ENCODE data around the gene FKBP4.

Gene FKBP4

DNA sequence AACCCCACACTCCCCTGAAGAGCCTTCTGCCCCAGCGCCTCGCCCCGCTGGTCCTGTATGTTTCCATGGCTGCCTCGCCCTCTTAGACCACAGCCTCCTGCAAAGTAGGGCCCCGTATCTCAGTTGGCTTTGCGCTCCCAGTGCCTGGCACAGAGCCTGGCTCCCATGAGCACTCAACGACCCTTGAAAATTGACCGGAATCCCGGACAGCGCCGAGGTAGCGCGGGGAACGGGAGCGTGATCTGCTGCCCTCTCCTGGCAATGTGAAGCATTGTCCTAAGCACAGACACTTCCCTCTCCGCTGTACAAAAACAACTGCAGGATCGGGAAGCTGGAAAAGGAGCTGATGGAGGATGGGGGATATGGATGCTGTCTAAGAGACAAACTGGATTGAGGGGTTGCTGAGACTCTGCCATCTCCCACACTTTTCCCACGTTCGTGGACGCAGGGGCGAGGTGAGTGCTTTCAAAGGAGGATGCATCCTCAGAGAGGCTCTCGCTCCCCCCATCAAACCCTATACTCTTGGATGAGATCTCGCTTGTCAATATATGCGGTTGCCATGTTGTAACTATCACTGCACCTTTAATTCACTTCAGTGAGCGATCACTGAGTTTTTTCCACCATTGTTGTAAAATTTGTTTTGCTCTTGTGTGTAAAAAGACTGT, 10.7 kb upstream of the FKBP4 start:
- H3K4me3 ChIP-seq (ENCODE audit: low read length): no peak overlapping the region
- no peaks in the 10 kb centered on the region for H3K9me3 ChIP-seq (ENCODE audit: insufficient read depth, low read depth, low read length)
- 23% methylated on average over 24 of the region's 25 CpGs for WGBS
- peaks cover 23% of the 10 kb centered on the region for H3K27me3 ChIP-seq (ENCODE audit: insufficient read depth, low read length)
- H3K9ac ChIP-seq (ENCODE audit: low read depth, low read length): no peak overlapping the region
- H3K4me1 ChIP-seq (ENCODE audit: insufficient read depth, low read length): peaks cover 7% of the 10 kb centered on the region
- no peaks in the 10 kb centered on the region for H3K36me3 ChIP-seq (ENCODE audit: insufficient read depth, low read length)
- no peak overlapping the region for H3K27ac ChIP-seq (ENCODE audit: low read depth, low read length)

GRCh38 chr12:2785017-2785416, 9.8 kb upstream of the FKBP4 start:
- no peak overlapping the region for H3K9ac ChIP-seq (ENCODE audit: low read depth, low read length)
- H3K4me3 ChIP-seq (ENCODE audit: low read length): no peak overlapping the region
- no peaks in the 10 kb centered on the region for H3K9me3 ChIP-seq (ENCODE audit: insufficient read depth, low read depth, low read length)
- peaks cover 26% of the 10 kb centered on the region for H3K27me3 ChIP-seq (ENCODE audit: insufficient read depth, low read length)
- H3K4me1 ChIP-seq (ENCODE audit: insufficient read depth, low read length): no peaks in the 10 kb centered on the region
- WGBS: 72% methylated on average over 5 of the region's 5 CpGs
- H3K36me3 ChIP-seq (ENCODE audit: insufficient read depth, low read length): no peaks in the 10 kb centered on the region
- no peak overlapping the region for H3K27ac ChIP-seq (ENCODE audit: low read depth, low read length)

- Histone ChIP-seq H3K27me3 (ENCODE audit: insufficient read depth, low read length) (peaks cover 16% of the 10 kb centered on the region), H3K36me3 (ENCODE audit: insufficient read depth, low read length) (no peaks in the 10 kb centered on the region), H3K9me3 (ENCODE audit: insufficient read depth, low read depth, low read length) (no peaks in the 10 kb centered on the region), H3K4me3 (ENCODE audit: low read length) (no peak overlapping the region), H3K9ac (ENCODE audit: low read depth, low read length) (no peak overlapping the region), H3K4me1 (ENCODE audit: insufficient read depth, low read length) (no peaks in the 10 kb centered on the region; the same call in 1 of the 2 replicates), H3K27ac (ENCODE audit: low read depth, low read length) (no peak overlapping the region)
- WGBS: 79% methylated on average over 6 of the region's 6 CpGs
Measured at GRCh38 chr12:2791089-2791488, 3.7 kb upstream of the FKBP4 start.

- Histone ChIP-seq H3K9me3 (ENCODE audit: insufficient read depth, low read depth, low read length) (no peaks in the 10 kb centered on the region), H3K36me3 (ENCODE audit: insufficient read depth, low read length) (peaks cover 16% of the 10 kb centered on the region), H3K4me1 (ENCODE audit: insufficient read depth, low read length) (no peaks in the 10 kb centered on the region; the same call in 1 of the 2 replicates), H3K4me3 (ENCODE audit: low read length) (no peak overlapping the region), H3K9ac (ENCODE audit: low read depth, low read length) (no peak overlapping the region), H3K27ac (ENCODE audit: low read depth, low read length) (no peak overlapping the region), H3K27me3 (ENCODE audit: insufficient read depth, low read length) (peaks cover 16% of the 10 kb centered on the region)
- 86% methylated on average over 25 of the region's 25 CpGs for WGBS
Measured at GRCh38 chr12:2792671-2793500, 1.9 kb upstream of the FKBP4 start.

GRCh38 chr12:2793561-2793960, 1.2 kb upstream of the FKBP4 start:
- Histone ChIP-seq H3K9me3 (ENCODE audit: insufficient read depth, low read depth, low read length) (no peaks in the 10 kb centered on the region), H3K36me3 (ENCODE audit: insufficient read depth, low read length) (peaks cover 22% of the 10 kb centered on the region), H3K4me3 (ENCODE audit: low read length) (peak overlapping the region; percentile 76), H3K4me1 (ENCODE audit: insufficient read depth, low read length) (no peaks in the 10 kb centered on the region; the same call in 1 of the 2 replicates), H3K9ac (ENCODE audit: low read depth, low read length) (no peak overlapping the region), H3K27ac (ENCODE audit: low read depth, low read length) (no peak overlapping the region), H3K27me3 (ENCODE audit: insufficient read depth, low read length) (peaks cover 16% of the 10 kb centered on the region)
- 95% methylated on average over 19 of the region's 21 CpGs for WGBS

GRCh38 chr12:2794191-2794735, 507 bp upstream of the FKBP4 start:
- H3K4me1 ChIP-seq (ENCODE audit: insufficient read depth, low read length): no peaks in the 10 kb centered on the region; the same call in 1 of the 2 replicates
- peak overlapping the region; percentile 76 for H3K4me3 ChIP-seq (ENCODE audit: low read length)
- no peaks in the 10 kb centered on the region for H3K9me3 ChIP-seq (ENCODE audit: insufficient read depth, low read depth, low read length)
- H3K36me3 ChIP-seq (ENCODE audit: insufficient read depth, low read length): peaks cover 29% of the 10 kb centered on the region
- peaks cover 14% of the 10 kb centered on the region for H3K27me3 ChIP-seq (ENCODE audit: insufficient read depth, low read length)
- peak overlapping the region; percentile 48; the same call in 1 of the 2 replicates for H3K27ac ChIP-seq (ENCODE audit: low read depth, low read length)
- WGBS: 3% methylated on average over 49 of the region's 49 CpGs
- H3K9ac ChIP-seq (ENCODE audit: low read depth, low read length): peak overlapping the region; percentile 73

GRCh38 chr12:2795291-2796186, 769 bp downstream of the FKBP4 start:
- H3K4me1 ChIP-seq (ENCODE audit: insufficient read depth, low read length): no peaks in the 10 kb centered on the region; the same call in 1 of the 2 replicates
- H3K9ac ChIP-seq (ENCODE audit: low read depth, low read length): peak overlapping the region; percentile 78
- H3K27ac ChIP-seq (ENCODE audit: low read depth, low read length): no peak overlapping the region
- peaks cover 12% of the 10 kb centered on the region for H3K27me3 ChIP-seq (ENCODE audit: insufficient read depth, low read length)
- peaks cover 42% of the 10 kb centered on the region for H3K36me3 ChIP-seq (ENCODE audit: insufficient read depth, low read length)
- H3K9me3 ChIP-seq (ENCODE audit: insufficient read depth, low read depth, low read length): no peaks in the 10 kb centered on the region
- peak overlapping the region; percentile 76 for H3K4me3 ChIP-seq (ENCODE audit: low read length)
- under 1% methylated on average over 111 of the region's 111 CpGs for WGBS

- peaks cover 49% of the 10 kb centered on the region for H3K36me3 ChIP-seq (ENCODE audit: insufficient read depth, low read length)
- peak overlapping the region; percentile 76 for H3K4me3 ChIP-seq (ENCODE audit: low read length)
- peak overlapping the region; percentile 78 for H3K9ac ChIP-seq (ENCODE audit: low read depth, low read length)
- H3K27me3 ChIP-seq (ENCODE audit: insufficient read depth, low read length): peaks cover 12% of the 10 kb centered on the region
- no peaks in the 10 kb centered on the region; the same call in 1 of the 2 replicates for H3K4me1 ChIP-seq (ENCODE audit: insufficient read depth, low read length)
- H3K9me3 ChIP-seq (ENCODE audit: insufficient read depth, low read depth, low read length): no peaks in the 10 kb centered on the region
- WGBS: 14% methylated on average over 14 of the region's 14 CpGs
- no peak overlapping the region for H3K27ac ChIP-seq (ENCODE audit: low read depth, low read length)
Measured at GRCh38 chr12:2796187-2796666, 1.5 kb downstream of the FKBP4 start.

DNA sequence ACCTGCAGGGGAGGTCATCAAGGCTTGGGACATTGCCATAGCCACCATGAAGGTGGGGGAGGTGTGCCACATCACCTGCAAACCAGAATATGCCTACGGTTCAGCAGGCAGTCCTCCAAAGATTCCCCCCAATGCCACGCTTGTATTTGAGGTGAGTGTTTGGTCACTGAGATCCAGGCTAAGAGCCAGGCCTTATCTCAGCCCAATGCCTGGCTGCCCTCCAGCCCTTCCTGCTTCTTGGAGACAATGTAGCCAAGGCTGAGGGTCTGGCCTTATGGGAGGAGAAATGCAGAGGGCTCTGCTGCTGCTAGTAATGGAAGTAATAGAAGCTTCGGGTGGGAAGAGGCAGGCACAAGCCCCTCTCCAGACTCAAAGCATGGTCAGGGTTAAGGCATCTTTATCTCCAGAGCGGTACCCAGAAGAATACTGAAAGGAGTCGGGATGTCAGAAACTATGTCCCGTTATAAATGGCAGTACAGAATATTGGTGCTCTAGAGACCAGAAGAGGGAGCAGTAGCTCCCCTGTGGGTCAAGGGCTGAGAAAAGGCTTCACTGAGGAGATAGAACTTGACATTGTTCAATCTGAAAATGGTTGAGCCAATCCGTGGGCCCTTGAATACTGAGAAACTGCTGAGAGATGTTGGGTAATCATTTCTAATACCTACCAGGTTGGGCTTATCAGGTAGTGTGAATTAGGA, 3.1 kb downstream of the FKBP4 start:
- Histone ChIP-seq H3K9me3 (ENCODE audit: insufficient read depth, low read depth, low read length) (no peaks in the 10 kb centered on the region), H3K27me3 (ENCODE audit: insufficient read depth, low read length) (peaks cover 12% of the 10 kb centered on the region), H3K9ac (ENCODE audit: low read depth, low read length) (no peak overlapping the region), H3K36me3 (ENCODE audit: insufficient read depth, low read length) (peaks cover 65% of the 10 kb centered on the region), H3K27ac (ENCODE audit: low read depth, low read length) (no peak overlapping the region), H3K4me3 (ENCODE audit: low read length) (no peak overlapping the region), H3K4me1 (ENCODE audit: insufficient read depth, low read length) (no peaks in the 10 kb centered on the region; the same call in 1 of the 2 replicates)
- 95% methylated on average over 7 of the region's 7 CpGs for WGBS

DNA sequence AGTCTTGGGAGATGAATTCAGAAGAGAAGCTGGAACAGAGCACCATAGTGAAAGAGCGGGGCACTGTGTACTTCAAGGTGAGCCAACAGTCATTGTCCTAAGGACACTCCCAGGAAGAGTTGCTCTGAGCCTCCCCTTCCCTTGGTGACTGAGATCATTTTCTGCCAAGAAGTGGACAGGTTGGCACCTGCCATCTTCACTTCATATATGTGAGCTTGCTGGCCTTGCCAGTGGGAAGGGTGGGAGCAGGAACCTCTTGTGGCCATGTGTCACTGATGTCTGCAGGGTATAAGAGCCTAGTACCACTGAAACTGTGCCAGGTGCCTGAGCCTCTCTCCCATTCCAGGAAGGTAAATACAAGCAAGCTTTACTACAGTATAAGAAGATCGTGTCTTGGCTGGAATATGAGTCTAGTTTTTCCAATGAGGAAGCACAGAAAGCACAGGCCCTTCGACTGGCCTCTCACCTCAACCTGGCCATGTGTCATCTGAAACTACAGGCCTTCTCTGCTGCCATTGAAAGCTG, 5.3 kb downstream of the FKBP4 start:
- Histone ChIP-seq H3K4me1 (ENCODE audit: insufficient read depth, low read length) (no peaks in the 10 kb centered on the region), H3K27ac (ENCODE audit: low read depth, low read length) (no peak overlapping the region), H3K9ac (ENCODE audit: low read depth, low read length) (no peak overlapping the region), H3K36me3 (ENCODE audit: insufficient read depth, low read length) (peaks cover 87% of the 10 kb centered on the region), H3K9me3 (ENCODE audit: insufficient read depth, low read depth, low read length) (no peaks in the 10 kb centered on the region), H3K4me3 (ENCODE audit: low read length) (no peak overlapping the region), H3K27me3 (ENCODE audit: insufficient read depth, low read length) (no peaks in the 10 kb centered on the region)
- 96% methylated on average over 3 of the region's 3 CpGs for WGBS

Data from HUES64 (cell line).